ENCODE results near the gene PGLYRP4.

GRCh38 chr1:153291514-153291913 lies 57.1 kb downstream of the PGLYRP4 start:
- TF ChIP-seq ZNF274 (IDR thresholded peaks at IDR 0.05; ENCODE audit: low read depth, low read length) (no peak), SUZ12 (IDR thresholded peaks at IDR 0.05; ENCODE audit: extremely low read depth, insufficient read depth, insufficient read length) (no peak)
